GM23338 (cell line): ENCODE data around the gene ABCC3. TPM values are rescaled to one million over a fixed set of nuclear protein-coding genes. Genes with fewer than 3 reads are reported as not detected.

ENCODE experiments used
- ATAC-seq: fragments of 200-7000 bp; cut with Tn5 transposase; 3 replicates; pipeline ENCODE4 v1.9.1; 2020
- DNase-seq: peaks from one replicate; pipeline ENCODE4 v3.0.0-alpha.2; 2015; ENCODE audit warnings: low spot score
- H2AFZ ChIP-seq: fragments of 200-600 bp; sonication (generic); 2 replicates; pipeline ENCODE4 v1.8.0; 2016; ENCODE audit warnings: antibody characterized with exemption, mild to moderate bottlenecking, moderate library complexity
- H3F3A ChIP-seq: fragments of 200-600 bp; sonication (generic); replicated peaks from 2 replicates; pipeline ENCODE4 v1.8.0; 2017; ENCODE audit warnings: antibody characterized with exemption, mixed run types, low read depth
- H3K27ac ChIP-seq: fragments of 200-600 bp; sonication (generic); 2 replicates; pipeline ENCODE4 v1.6.1; 2016; ENCODE audit warnings: low read depth
- H3K27me3 ChIP-seq: fragments of 200-600 bp; sonication (generic); 2 replicates; pipeline ENCODE4 v1.8.0; 2016; ENCODE audit warnings: mild to moderate bottlenecking, mixed run types, moderate library complexity; ENCODE audit not compliant: insufficient read depth
- H3K36me3 ChIP-seq: fragments of 200-600 bp; sonication (generic); 2 replicates; pipeline ENCODE4 v1.8.0; 2016; ENCODE audit warnings: mild to moderate bottlenecking; ENCODE audit not compliant: insufficient read depth
- H3K4me1 ChIP-seq: fragments of 200-600 bp; sonication (generic); 2 replicates; pipeline ENCODE4 v1.8.0; 2016; ENCODE audit warnings: mild to moderate bottlenecking, moderate library complexity; ENCODE audit not compliant: insufficient read depth
- H3K4me2 ChIP-seq: fragments of 200-600 bp; sonication (generic); 2 replicates; pipeline ENCODE4 v1.7.1; 2017; ENCODE audit warnings: mixed run types
- H3K4me3 ChIP-seq: fragments of 200-600 bp; sonication (generic); 2 replicates; pipeline ENCODE4 v1.6.1; 2016; ENCODE audit warnings: mixed run types
- H3K79me2 ChIP-seq: fragments of 200-600 bp; sonication (generic); replicated peaks from 2 replicates; pipeline ENCODE4 v1.8.0; 2017; ENCODE audit warnings: mild to moderate bottlenecking; ENCODE audit not compliant: insufficient read depth
- H3K9me2 ChIP-seq: fragments of 200-600 bp; sonication (generic); 2 replicates; pipeline ENCODE4 v1.8.0; 2017; ENCODE audit not compliant: insufficient read depth
- H4K20me1 ChIP-seq: fragments of 200-600 bp; sonication (generic); replicated peaks from 2 replicates; pipeline ENCODE4 v1.8.0; 2017; ENCODE audit warnings: mild to moderate bottlenecking; ENCODE audit not compliant: insufficient read depth
- H3K27ac Mint-ChIP-seq: 2 replicates; pipeline ENCODE4 v1.8.0; 2020; ENCODE audit warnings: inconsistent platforms, mild to moderate bottlenecking, moderate library complexity, mixed read lengths
- H3K27me3 Mint-ChIP-seq: 3 replicates; pipeline ENCODE4 v1.8.0; 2022; ENCODE audit warnings: low read depth, mild to moderate bottlenecking, moderate library complexity, mixed read lengths, inconsistent platforms; ENCODE audit not compliant: insufficient read depth, poor library complexity
- H3K36me3 Mint-ChIP-seq: 3 replicates; pipeline ENCODE4 v1.8.0; 2021; ENCODE audit warnings: low read depth, mild to moderate bottlenecking, inconsistent platforms, moderate library complexity, mixed read lengths
- H3K4me1 Mint-ChIP-seq: 3 replicates; pipeline ENCODE4 v1.8.0; 2020; ENCODE audit warnings: mild to moderate bottlenecking, inconsistent platforms, mixed read lengths
- H3K4me3 Mint-ChIP-seq: 3 replicates; pipeline ENCODE4 v1.8.0; 2021; ENCODE audit warnings: moderate library complexity, mild to moderate bottlenecking, inconsistent platforms, mixed read lengths
- H3K9me3 Mint-ChIP-seq: 3 replicates; pipeline ENCODE4 v1.8.0; 2020; ENCODE audit warnings: moderate library complexity, mild to moderate bottlenecking, inconsistent platforms, mixed read lengths
- CTCF ChIP-seq, 2 experiments: fragments of 200-600 bp in 1 of 2; sonication (generic) in 1 of 2; conservative IDR thresholded peaks; 2 replicates each; pipeline versions ENCODE4 v1.5.1 to v1.6.1; 2016 to 2017; ENCODE audit warnings: antibody characterized with exemption in 2 of 2, low read depth in 2 of 2, mild to moderate bottlenecking in 2 of 2, moderate library complexity in 1 of 2
- ETS1 ChIP-seq: IDR thresholded peaks from 2 replicates; pipeline ENCODE4 v1.6.1; 2016; ENCODE audit warnings: antibody characterized with exemption
- EZH2 ChIP-seq: fragments of 200-600 bp; sonication (generic); IDR thresholded peaks from one replicate; pipeline ENCODE4 v1.8.0; 2017; ENCODE audit warnings: antibody characterized with exemption, mild to moderate bottlenecking, low read depth; ENCODE audit not compliant: unreplicated experiment
- EZH2phosphoT487 ChIP-seq: fragments of 200-600 bp; sonication (generic); IDR thresholded peaks from one replicate; pipeline ENCODE4 v1.8.1; 2018; ENCODE audit warnings: antibody characterized with exemption; ENCODE audit not compliant: unreplicated experiment
- REST ChIP-seq: IDR thresholded peaks from one replicate; pipeline ENCODE4 v1.6.1; 2018; ENCODE audit warnings: antibody characterized with exemption; ENCODE audit not compliant: unreplicated experiment
- STAT1 ChIP-seq: IDR thresholded peaks from one replicate; pipeline ENCODE4 v1.6.1; 2016; ENCODE audit warnings: antibody characterized with exemption; ENCODE audit not compliant: unreplicated experiment
- ZNF462 ChIP-seq: fragments of 250-450 bp; sonication (Bioruptor Pico); IDR thresholded peaks from 2 replicates; pipeline ENCODE4 v1.5.0; 2020; ENCODE audit warnings: mild to moderate bottlenecking, moderate library complexity
- polyA plus RNA-seq: library from polyadenylated mRNA; unstranded; fragments of >200 nt; fragmentation: Nextera tagmentation; extraction: Ambion mirVana; gene quantifications from 2 replicates; pipeline ENCODE4 v1.2.1, GENCODE V29; 2016
- total RNA-seq: library from RNA; depleted of rRNA; stranded (reverse); fragments of >200 nt; shearing (Covaris generic); gene quantifications from 2 replicates; pipeline ENCODE4 v1.2.3, GENCODE V29; 2014

Gene ABCC3
- total and polyA plus RNA-seq, 2 experiments from 2014 or later, result not detected

- ATAC-seq (no peak), DNase-seq (no peak)
- H3K4me3 Mint-ChIP-seq, result no peak overlapping the region; the same call in 2 of the 3 replicates
- H3K27ac ChIP-seq, result no peak overlapping the region
- peaks cover 8% of the 10 kb centered on the region for H3K27me3 Mint-ChIP-seq
- H3K79me2 ChIP-seq, result no peaks in the 10 kb centered on the region
- H3K27me3 ChIP-seq, result no peaks in the 10 kb centered on the region
- no peak overlapping the region for H3K27ac Mint-ChIP-seq
- H3K9me3 Mint-ChIP-seq, result no peaks in the 10 kb centered on the region
- H3K4me2 ChIP-seq, result no peak overlapping the region
- TF ChIP-seq REST, result no peak
- TF ChIP-seq EZH2, result no peak
- TF ChIP-seq STAT1, result no peak
- TF ChIP-seq CTCF (conservative IDR thresholded peaks at IDR 0.05; ENCODE audit: low read depth in 2 of 2), result no peak
- no peak for TF ChIP-seq EZH2phosphoT487
- TF ChIP-seq ZNF462 (CRISPR knock-in tag), result no peak
- TF ChIP-seq ETS1, result no peak
- H3F3A ChIP-seq, result no peaks in the 10 kb centered on the region
- no peak overlapping the region for H3K4me3 ChIP-seq
- no peak overlapping the region for H2AFZ ChIP-seq
- no peaks in the 10 kb centered on the region for H3K9me2 ChIP-seq
- H3K36me3 Mint-ChIP-seq, result no peaks in the 10 kb centered on the region; the same call in 2 of the 3 replicates
- H3K36me3 ChIP-seq, result no peaks in the 10 kb centered on the region
- no peaks in the 10 kb centered on the region for H4K20me1 ChIP-seq
- peaks cover 5% of the 10 kb centered on the region; the same call in 1 of the 2 replicates for H3K4me1 ChIP-seq
- H3K4me1 Mint-ChIP-seq, result peaks cover 18% of the 10 kb centered on the region
Measured at GRCh38 chr17:50618941-50619340, 15.7 kb upstream of the ABCC3 start.
